Adipose tissue (tissue), 3 donors: ENCODE results near the gene SYNDIG1. TPM values are rescaled to one million over a fixed set of nuclear protein-coding genes. Genes with fewer than 3 reads are reported as not detected.

Experiments used
- H3K27ac ChIP-seq: one replicate; pipeline ENCODE4 v1.5.1; 2013; ENCODE audit warnings: low read depth, low read length
- WGBS, 3 donors: extraction: QIAGEN DNeasy Blood & Tissue Kit; methylation state at CpG; one replicate each; pipeline ENCODE4 v1.1.7; 2013; 5-methylcytosine and 5-hydroxymethylcytosine counted together
- polyA plus RNA-seq, 3 donors: library from polyadenylated mRNA; stranded (reverse); fragments of 200-250 nt; gene quantifications; one replicate each; pipeline ENCODE4 v1.2.3, GENCODE V29; 2013
- donor health status: healthy with polysubstance abuse.
- donor health status: Bipolar disorder and iron deficiency.
- donor health status: healthy.

SYNDIG1 gene
- polyA plus RNA-seq, 3 donors: 0.07 to 0.10 TPM; not detected in 1

DNA sequence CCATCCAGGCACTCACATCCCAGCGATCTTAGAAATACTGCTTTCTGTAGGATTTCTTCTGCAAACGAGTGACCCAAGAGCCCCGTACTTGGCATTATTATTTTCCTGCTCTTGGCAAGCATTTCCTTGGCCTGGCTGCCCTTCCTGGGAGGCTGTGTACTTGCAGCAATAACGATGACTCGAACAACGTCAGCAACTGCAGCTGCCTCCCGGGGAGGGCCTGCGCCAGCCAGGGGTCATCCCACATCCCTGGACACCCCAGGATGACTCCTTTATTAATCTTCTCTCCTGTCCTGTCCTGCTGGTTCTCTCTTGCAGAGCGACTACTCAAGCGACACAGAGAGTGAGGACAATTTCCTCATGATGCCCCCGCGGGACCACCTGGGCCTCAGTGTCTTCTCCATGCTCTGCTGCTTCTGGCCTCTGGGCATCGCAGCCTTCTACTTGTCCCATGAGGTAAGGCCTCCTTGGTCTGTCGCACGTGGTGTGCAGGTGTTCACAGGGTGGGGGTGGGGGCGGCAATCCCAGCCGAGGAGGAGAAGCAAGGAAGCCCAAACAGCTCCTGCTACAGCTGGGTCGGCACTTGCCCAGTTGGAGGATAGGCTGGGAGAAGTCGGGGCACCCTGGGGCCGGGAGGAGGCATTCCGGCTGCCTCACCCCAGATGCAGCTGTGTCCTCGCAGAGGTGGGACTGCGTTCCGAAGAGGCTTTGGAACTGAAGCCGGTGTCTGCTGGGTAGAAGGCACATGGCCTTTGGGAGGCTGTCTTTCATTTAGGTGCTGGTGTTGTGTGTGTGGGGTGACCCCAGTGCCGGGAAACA is 115.3 kb downstream of the SYNDIG1 start:
- no peak overlapping the region for H3K27ac ChIP-seq
- WGBS, 3 donors: 76 to 81% (median 80%) methylated on average over 26 of the region's 26 CpGs

DNA sequence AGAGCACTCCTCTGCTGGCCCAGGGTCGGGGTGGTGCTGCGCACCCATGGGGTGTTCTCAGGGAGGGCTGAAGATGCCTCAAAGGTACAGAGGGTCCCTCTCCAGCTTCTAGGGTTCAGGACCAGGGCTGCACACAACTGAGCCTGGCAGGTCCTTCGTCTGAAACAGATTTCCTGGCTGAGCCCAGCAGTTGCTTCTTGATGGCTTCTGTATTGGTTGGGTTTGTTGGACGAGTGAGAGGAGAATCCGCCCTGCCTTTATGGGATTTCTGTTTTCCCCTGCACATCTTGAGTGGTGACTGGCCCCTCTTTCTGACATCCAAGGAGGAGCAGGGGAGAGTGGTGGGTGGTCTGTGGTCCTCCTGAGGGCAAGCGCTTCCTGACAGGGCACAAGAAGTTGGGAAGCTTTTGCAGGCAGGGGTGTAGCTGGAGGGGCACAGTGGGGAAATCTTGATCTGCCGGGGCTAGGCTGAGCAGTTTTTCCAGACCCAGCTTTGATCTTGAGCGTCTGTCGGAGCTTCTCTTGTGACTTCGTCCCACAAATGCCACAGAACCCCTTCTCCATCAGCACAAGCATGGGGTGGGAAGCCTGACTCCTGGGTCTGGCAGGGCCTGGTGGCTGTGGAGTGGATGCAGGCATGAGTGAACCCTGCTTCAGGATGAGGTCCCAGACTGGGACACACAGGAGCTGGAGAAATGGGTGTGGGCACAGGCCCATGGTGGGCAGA is 116.5 kb downstream of the SYNDIG1 start:
- WGBS, 3 donors: 76 to 90% (median 88%) methylated on average over 10 of the region's 10 CpGs
- H3K27ac ChIP-seq: no peak overlapping the region

DNA sequence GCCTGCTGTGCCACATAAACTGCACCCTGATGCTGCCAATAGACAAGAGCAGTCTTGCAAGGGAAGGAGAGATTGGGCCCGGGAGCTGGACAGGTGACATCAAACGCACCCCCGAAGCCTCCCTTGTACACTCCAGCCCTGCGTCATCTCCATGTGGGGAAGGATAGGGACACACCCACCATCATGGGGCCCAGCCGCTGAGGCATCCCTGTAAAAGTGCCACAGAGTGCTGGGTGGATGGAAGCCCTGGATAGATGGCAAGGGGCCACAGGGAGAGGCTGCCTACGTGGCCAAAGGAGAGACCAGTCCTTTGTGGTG is 117.1 kb downstream of the SYNDIG1 start:
- WGBS, 3 donors: 56 to 84% (median 83%) methylated on average over 6 of the region's 6 CpGs
- no peak overlapping the region for H3K27ac ChIP-seq

- 60 to 75% (median 72%) methylated on average over 12 of the region's 12 CpGs for WGBS, 3 donors
- H3K27ac ChIP-seq: no peak overlapping the region
These were observed 118.1 kb downstream of the SYNDIG1 start for GRCh38 chr20:24587384-24588046.

- 76 to 88% (median 86%) methylated on average over 6 of the region's 6 CpGs for WGBS, 3 donors
- no peak overlapping the region for H3K27ac ChIP-seq
These were observed 118.7 kb downstream of the SYNDIG1 start for GRCh38 chr20:24588047-24588635.

- 81 to 90% (median 84%) methylated on average over 4 of the region's 4 CpGs for WGBS, 3 donors
- H3K27ac ChIP-seq: no peak overlapping the region
These were observed 119.4 kb downstream of the SYNDIG1 start for GRCh38 chr20:24588725-24589340.

DNA sequence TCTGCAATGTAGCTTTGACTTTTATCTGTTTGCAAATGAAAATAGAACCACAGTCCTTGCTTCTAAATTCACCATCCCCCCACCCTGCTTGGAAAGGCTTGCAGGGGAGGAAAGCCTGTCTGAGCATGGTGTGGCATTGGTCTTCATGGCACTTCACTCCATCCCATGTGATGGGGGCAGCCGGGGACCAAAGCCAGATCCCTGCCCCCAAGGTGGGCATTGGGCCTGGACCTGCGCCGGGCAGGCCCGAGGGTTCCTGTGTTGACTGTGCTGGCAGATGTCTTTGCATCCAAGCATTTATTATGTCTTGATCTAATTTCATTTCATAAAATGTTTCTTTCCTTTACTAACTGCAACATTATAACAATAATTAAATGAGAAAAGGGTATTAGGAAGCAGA is 120.0 kb downstream of the SYNDIG1 start:
- WGBS, 3 donors: 88 to 95% (median 90%) methylated on average over 4 of the region's 4 CpGs
- H3K27ac ChIP-seq: no peak overlapping the region

- 76 to 78% (median 77%) methylated on average over 13 of the region's 13 CpGs for WGBS, 3 donors
- no peak overlapping the region for H3K27ac ChIP-seq
These were observed 120.4 kb downstream of the SYNDIG1 start for GRCh38 chr20:24589815-24590177.

GRCh38 chr20:24590178-24590982 is 121.0 kb downstream of the SYNDIG1 start:
- WGBS, 3 donors: 83 to 88% (median 85%) methylated on average over 36 to 37 of the region's 37 CpGs
- no peak overlapping the region for H3K27ac ChIP-seq

DNA sequence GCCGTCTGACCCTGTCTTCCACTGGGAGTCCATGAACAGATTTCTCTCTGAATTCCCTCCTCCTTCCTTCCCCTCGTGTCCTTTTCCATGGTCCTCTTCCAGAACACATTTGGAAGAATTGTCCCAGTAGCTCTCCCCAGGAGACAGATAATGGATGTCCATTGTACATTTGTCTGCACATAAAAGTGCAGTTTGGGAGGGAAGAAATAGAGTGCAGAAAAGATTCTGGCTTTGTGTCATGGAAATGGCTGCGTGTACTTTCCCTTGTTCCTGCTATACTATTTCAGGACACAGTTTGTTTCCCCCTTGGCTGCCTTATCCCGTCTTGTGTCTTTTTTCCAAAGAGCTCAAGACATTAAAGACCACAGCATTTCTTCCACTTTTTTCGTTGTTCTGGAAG is 127.6 kb downstream of the SYNDIG1 start:
- H3K27ac ChIP-seq: no peak overlapping the region
- WGBS, 3 donors: 48 to 76% (median 62%) methylated on average over 5 of the region's 5 CpGs

- no peak overlapping the region for H3K27ac ChIP-seq
- 56 to 58% (median 58%) methylated on average over 2 of the region's 2 CpGs for WGBS, 3 donors
These were observed 128.9 kb downstream of the SYNDIG1 start for GRCh38 chr20:24598346-24598745.

DNA sequence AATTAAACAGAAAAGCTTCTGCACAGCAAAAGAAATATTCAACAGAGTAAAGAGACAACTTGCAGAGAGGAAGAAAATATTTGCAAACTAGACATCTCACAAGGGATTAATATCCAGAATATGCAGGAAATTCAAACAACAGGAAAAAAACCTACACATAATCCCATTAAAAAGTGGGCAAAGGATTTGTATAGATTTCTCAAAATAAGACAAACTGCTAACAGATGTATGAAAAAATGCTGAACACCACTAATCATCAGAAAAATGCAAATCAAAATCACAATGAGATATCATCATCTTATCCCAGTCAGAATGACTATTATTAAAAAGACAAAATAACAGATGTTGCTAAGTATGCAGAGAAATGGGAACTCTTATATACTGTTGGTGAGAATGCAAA is 129.6 kb downstream of the SYNDIG1 start:
- H3K27ac ChIP-seq: no peak overlapping the region

- no peak overlapping the region for H3K27ac ChIP-seq
- WGBS, 3 donors: 68 to 73% (median 68%) methylated on average over 3 of the region's 3 CpGs
These were observed 130.6 kb downstream of the SYNDIG1 start for GRCh38 chr20:24600012-24600411.

GRCh38 chr20:24603454-24603853 is 134.0 kb downstream of the SYNDIG1 start:
- WGBS, 3 donors: 78 to 83% (median 81%) methylated on average over 8 of the region's 8 CpGs
- H3K27ac ChIP-seq: no peak overlapping the region

- no peak overlapping the region for H3K27ac ChIP-seq
- WGBS, 3 donors: 68 to 84% (median 79%) methylated on average over 4 of the region's 4 CpGs
These were observed 135.7 kb downstream of the SYNDIG1 start for GRCh38 chr20:24604966-24605665.

- 76 to 89% (median 85%) methylated on average over 4 of the region's 4 CpGs for WGBS, 3 donors
- H3K27ac ChIP-seq: no peak overlapping the region
These were observed 136.6 kb downstream of the SYNDIG1 start for GRCh38 chr20:24605937-24606455.

DNA sequence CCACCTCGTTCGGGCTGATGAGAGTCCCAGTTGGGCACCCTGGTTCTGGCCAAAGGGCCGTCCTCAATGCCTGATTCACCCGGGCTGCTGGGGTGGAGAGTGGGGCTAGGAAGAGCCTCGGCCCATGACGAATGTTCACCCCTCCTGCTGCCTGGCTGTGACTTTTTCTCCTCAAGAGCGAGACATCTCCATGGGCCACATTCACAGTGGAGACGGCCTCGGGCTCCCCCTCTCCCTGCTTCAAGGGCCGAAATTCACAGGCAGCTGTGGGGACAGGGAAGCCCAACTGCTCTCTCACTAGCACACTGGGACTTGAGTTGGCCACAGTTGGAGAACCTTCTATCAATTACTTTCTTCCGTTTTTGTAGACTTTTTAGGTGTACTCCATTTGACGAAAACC is 138.0 kb downstream of the SYNDIG1 start:
- 75 to 89% (median 85%) methylated on average over 12 of the region's 12 CpGs for WGBS, 3 donors
- no peak overlapping the region for H3K27ac ChIP-seq
